ENCODE data around the gene BTBD9. TPM values are rescaled to one million over a fixed set of nuclear protein-coding genes. Genes with fewer than 3 reads are reported as not detected.
A peak's percentile ranks its signal among the peaks of the same experiment; 100 is the strongest.
"Not testable (repeated sequence)": the region's sequence is repeated elsewhere in the genome, so short reads cannot be mapped to it uniquely, and the experiment has no call there.

The BTBD9 gene
- total RNA-seq, 2 experiments from 2014 or later, result 6.8 to 7.0 TPM

DNA sequence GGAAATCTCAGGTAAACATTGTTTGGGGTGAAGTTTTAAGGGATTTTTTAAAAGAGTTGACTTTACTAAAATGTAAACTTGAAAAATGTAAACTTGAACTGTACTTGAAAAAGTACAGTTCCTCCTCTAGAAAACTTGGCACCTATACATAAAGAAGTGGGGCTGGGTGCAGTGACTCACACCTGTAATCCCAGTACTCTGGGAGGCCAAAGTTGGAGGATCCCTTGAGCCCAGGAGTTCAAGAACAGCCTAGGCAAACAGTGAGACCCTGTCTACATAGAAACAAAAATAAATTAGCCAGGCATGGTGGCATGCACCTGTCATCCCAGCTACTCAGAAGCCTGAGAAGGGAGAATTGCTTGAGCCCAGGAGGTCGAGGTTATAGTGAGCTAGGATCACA is 7.2 kb downstream of the BTBD9 start:
- no peak for DNase-seq
- H3K4me3 Mint-ChIP-seq, result no peak overlapping the region
- peaks cover 1% of the 10 kb centered on the region for H3K9me3 Mint-ChIP-seq
- H3K36me3 Mint-ChIP-seq, result peaks cover 5% of the 10 kb centered on the region
- H3K27me3 Mint-ChIP-seq, result no peaks in the 10 kb centered on the region
- H3K4me1 Mint-ChIP-seq, result peaks cover 36% of the 10 kb centered on the region
- no peak overlapping the region for H3K27ac Mint-ChIP-seq

DNA sequence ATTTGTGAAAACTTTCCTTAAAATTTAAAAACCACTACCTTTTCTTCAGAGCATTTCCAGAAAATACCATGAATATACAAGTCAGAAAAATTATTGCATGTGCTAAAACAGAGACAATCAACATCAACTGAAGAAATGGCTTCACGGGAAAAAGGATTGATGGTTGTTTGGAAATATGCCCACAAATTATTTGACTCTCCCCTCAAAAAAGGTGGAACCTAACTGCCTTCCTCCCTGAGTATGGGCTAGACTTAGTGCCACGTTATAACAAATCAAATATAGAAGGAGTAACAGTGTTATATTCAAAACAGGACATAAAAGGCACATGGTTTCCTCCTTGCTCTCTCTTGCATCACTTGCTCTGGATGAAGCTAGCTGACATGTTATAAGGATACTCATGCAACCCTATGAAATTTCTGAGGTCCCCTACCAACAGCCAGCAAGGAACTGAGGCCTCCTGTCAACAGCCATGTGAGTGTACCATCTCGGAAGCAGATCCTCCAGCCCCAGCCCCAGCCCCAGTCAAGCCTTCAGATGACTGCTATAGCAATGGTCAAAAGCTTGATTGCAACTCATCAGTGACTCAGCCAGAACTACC is 8.4 kb downstream of the BTBD9 start:
- no peak overlapping the region for H3K27ac Mint-ChIP-seq
- H3K36me3 Mint-ChIP-seq, result peaks cover 5% of the 10 kb centered on the region
- peaks cover 1% of the 10 kb centered on the region for H3K9me3 Mint-ChIP-seq
- H3K4me1 Mint-ChIP-seq, result peaks cover 29% of the 10 kb centered on the region
- DNase-seq, result no peak
- no peak overlapping the region for H3K4me3 Mint-ChIP-seq
- no peaks in the 10 kb centered on the region for H3K27me3 Mint-ChIP-seq

DNA sequence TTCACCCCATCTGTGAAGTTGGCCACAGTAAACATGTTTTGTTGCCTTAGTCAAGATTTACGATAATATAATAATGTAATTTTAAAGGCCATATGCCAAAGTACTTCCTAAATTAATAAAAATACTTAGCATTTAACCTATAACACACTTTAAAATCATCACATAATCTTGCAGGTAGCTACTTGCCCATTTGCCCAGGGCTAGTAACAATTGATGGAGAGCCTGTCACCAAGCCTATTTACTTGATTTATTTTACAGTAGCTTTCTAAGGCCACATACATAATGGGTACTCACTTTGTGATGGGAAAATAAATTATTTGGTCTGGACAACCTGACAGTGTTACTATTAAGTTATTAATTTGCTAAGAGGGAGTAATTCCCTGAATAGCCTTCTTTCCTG is 14.5 kb downstream of the BTBD9 start:
- Mint-ChIP-seq H3K27me3 (no peaks in the 10 kb centered on the region), H3K9me3 (no peaks in the 10 kb centered on the region), H3K4me1 (peaks cover 13% of the 10 kb centered on the region), H3K27ac (no peak overlapping the region), H3K4me3 (no peak overlapping the region), H3K36me3 (no peaks in the 10 kb centered on the region)
- no peak for DNase-seq

DNA sequence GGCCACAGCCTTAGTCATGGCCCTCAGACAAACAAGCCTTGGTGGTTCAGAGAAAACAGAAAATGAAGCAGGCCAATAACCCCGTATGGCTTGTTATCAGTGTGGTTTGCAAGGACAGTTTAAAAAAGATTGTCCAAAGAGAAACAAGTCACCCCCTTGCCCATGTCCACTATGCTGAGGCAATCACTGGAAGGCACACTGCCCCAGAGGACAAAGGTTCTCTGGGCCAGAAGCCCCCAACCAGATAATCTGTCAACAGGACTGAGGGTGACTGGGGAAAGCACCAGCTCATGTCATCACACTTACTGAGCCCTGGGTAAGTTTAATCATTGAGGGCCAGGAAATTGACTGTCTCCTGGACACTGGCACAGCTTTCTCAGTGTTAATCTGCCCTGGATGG is 20.4 kb downstream of the BTBD9 start:
- H3K36me3 Mint-ChIP-seq, H3K27me3 Mint-ChIP-seq, H3K4me3 Mint-ChIP-seq, H3K27ac Mint-ChIP-seq, H3K4me1 Mint-ChIP-seq, H3K9me3 Mint-ChIP-seq, DNase-seq: not testable (repeated sequence)

DNA sequence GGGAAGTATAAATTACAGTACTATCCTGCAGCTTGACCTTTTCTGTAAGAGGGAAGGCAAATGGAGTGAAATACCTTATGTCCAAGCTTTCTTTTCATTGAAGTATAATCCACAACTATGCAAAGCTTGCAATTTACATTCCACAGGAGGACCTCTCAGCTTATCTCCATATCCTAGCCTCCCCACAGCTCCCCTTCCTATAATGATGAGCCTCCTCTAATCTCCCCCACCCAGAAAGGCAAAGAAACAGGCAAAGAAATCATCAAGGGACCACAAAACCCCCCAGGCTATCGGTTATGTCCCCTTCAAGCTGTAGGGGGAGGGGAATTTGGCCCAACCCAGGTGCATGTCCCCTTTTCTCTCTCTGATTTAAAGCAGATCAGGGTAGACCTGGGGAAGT is 21.4 kb downstream of the BTBD9 start:
- not testable (repeated sequence) for H3K4me1 Mint-ChIP-seq, H3K4me3 Mint-ChIP-seq, H3K27me3 Mint-ChIP-seq, H3K27ac Mint-ChIP-seq, H3K36me3 Mint-ChIP-seq, H3K9me3 Mint-ChIP-seq, DNase-seq

DNA sequence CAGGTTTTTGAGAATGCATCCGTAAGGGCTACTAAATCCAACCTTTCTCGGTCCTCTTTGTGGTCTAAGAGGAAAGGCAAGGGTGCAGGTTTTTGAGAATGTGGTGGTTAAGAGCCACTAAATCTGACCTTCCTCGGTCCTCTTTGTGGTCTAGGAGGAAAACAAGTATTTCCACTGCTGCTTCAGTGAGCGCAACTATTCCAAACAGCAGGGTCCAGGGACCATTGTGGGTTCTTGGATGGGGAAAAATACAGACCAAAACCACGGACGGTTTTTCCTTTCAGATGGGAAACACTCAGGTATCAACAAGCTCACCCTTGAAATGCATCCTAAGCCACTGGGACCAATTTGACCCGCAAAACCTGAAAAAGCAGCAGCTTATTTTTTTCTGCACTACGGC is 21.9 kb downstream of the BTBD9 start:
- Mint-ChIP-seq H3K4me3 (no peak overlapping the region), H3K4me1 (no peaks in the 10 kb centered on the region), H3K36me3 (no peaks in the 10 kb centered on the region), H3K27me3 (no peaks in the 10 kb centered on the region), H3K9me3 (no peaks in the 10 kb centered on the region), H3K27ac (no peak overlapping the region)
- DNase-seq, result no peak

DNA sequence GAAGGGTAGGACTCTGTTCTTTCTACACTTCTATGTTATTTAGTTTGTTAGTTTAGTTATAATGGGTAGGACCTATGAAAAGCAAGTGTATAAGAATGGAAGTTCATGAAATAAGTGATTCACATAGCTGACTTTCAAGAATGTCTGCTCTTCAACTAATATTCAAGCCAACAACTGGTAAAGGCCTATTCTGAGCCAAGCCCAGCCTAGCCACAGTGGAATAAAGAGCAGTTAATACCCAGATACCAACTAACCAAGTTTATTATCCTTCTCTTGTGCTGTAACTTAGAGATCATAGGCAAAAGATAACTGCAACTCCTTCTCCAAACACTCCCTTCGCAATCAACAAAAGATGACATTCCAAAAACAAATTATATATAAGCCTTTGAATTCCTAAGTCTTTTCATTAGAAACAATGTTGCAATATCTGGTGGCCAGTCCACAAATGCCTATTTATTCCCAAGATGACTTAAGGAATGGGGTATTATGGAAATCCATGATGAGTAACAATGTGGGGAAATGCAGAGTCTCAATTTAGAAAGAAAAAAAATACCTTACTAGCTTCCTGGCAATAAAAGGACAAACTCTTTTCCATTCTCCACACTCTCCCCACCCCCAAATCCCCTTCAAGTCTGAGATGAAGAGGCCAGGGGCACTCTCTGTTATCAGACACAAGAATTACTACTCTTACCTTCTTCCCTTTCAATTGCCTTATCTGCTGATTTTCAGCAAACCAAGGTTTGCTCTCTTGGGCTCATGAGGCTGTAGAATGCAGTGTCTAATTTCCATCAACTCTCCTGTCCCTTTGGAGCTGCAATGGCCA is 27.4 kb downstream of the BTBD9 start:
- no peaks in the 10 kb centered on the region for H3K27me3 Mint-ChIP-seq
- no peak for DNase-seq
- peaks cover 11% of the 10 kb centered on the region for H3K4me1 Mint-ChIP-seq
- no peaks in the 10 kb centered on the region for H3K9me3 Mint-ChIP-seq
- H3K4me3 Mint-ChIP-seq, result no peak overlapping the region
- no peaks in the 10 kb centered on the region for H3K36me3 Mint-ChIP-seq
- no peak overlapping the region for H3K27ac Mint-ChIP-seq

DNA sequence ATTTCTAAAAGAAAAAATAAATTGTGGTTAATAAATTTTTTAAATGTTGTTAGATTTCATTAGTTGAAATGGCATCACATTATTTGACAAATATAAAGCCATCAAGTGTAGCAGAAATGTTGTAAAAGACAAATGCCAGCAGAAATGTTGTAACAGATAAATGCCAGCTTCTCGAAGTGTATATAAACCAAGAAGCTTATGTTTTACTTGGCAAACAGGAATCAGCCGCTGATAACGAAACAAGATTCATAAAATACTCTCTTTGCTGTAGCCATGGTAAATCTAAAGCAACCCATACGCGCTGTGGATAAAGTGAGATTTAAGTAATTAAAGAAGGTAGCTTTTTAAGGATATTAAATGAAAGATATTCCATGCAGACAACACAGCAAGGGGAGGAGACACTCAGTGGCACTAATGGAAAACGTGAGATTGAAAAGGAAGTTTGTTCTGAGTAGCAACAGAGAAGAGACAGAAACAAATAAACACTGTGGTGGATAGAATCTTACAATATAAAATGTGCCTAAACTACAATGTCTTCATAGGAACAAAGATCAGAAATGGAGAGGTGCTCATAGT is 29.6 kb downstream of the BTBD9 start:
- H3K27ac Mint-ChIP-seq, result no peak overlapping the region
- no peaks in the 10 kb centered on the region for H3K9me3 Mint-ChIP-seq
- no peak overlapping the region for H3K4me3 Mint-ChIP-seq
- DNase-seq, result no peak
- H3K27me3 Mint-ChIP-seq, result no peaks in the 10 kb centered on the region
- peaks cover 11% of the 10 kb centered on the region for H3K4me1 Mint-ChIP-seq
- peaks cover 2% of the 10 kb centered on the region for H3K36me3 Mint-ChIP-seq

GRCh38 chr6:38604700-38605099 is 35.0 kb downstream of the BTBD9 start:
- H3K4me1 Mint-ChIP-seq, result peaks cover 14% of the 10 kb centered on the region
- no peak overlapping the region for H3K27ac Mint-ChIP-seq
- H3K9me3 Mint-ChIP-seq, result no peaks in the 10 kb centered on the region
- H3K27me3 Mint-ChIP-seq, result no peaks in the 10 kb centered on the region
- DNase-seq, result no peak
- peaks cover 2% of the 10 kb centered on the region for H3K36me3 Mint-ChIP-seq
- H3K4me3 Mint-ChIP-seq, result no peak overlapping the region

DNA sequence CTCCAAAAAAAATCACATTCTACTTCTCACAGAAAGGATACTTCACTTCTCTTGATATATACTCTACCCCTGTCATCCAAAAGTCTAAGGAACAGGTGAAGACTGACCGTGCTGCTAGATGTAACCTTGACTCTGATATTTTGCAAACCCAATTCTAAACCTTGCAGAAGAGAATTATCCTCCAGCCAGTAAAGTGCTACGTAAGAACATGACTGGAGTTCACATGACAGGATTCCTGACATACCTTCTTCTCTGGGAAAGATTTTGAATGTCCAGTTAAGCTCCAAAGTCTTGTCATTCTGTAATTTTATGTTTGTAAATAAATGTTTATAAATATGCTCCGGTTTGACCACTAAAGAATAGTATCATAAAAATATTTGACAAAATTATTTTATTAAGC is 35.8 kb downstream of the BTBD9 start:
- H3K36me3 Mint-ChIP-seq, result peaks cover 2% of the 10 kb centered on the region

GRCh38 chr6:38603496-38603895 is 36.2 kb downstream of the BTBD9 start:
- peaks cover 2% of the 10 kb centered on the region for H3K36me3 Mint-ChIP-seq
- peaks cover 10% of the 10 kb centered on the region for H3K4me1 Mint-ChIP-seq
- no peak overlapping the region for H3K27ac Mint-ChIP-seq
- no peak overlapping the region for H3K4me3 Mint-ChIP-seq
- H3K27me3 Mint-ChIP-seq, result no peaks in the 10 kb centered on the region
- no peaks in the 10 kb centered on the region for H3K9me3 Mint-ChIP-seq
- DNase-seq, result no peak

More for the DNA sequence above, 35.8 kb downstream of the BTBD9 start:
- no peaks in the 10 kb centered on the region for H3K9me3 Mint-ChIP-seq
- H3K4me1 Mint-ChIP-seq, result peaks cover 14% of the 10 kb centered on the region
- H3K27me3 Mint-ChIP-seq, result no peaks in the 10 kb centered on the region
- no peak overlapping the region for H3K27ac Mint-ChIP-seq
- no peak overlapping the region for H3K4me3 Mint-ChIP-seq
- no peak for DNase-seq

DNA sequence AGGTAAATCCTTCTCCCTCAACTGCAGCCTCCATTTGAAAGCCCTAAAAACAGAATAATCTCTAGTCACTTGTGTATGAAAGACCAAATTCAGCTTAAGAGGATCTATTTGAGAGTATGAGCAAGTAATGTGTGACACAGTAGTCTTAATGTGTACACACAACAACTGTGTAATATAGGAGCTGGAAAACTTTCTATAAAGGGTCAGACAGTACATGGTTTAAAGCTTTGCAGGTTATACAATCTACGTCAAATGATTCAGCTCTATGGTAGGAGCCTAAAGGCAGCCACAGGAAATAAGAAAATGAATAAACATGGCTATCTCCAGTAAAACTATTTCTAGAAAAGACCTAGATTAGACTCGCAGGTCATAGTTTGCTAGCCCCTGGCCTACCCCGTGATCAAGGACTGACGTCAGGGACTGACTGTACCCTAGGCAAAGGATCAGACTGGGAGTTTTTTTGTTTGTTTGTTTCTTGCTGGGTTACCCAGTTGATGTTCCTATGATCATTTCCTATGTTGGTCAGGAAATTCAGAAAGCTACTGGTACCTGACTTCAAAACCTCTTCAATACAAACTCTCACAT is 39.7 kb downstream of the BTBD9 start:
- no peak for DNase-seq
- H3K36me3 Mint-ChIP-seq, result no peaks in the 10 kb centered on the region
- H3K9me3 Mint-ChIP-seq, result no peaks in the 10 kb centered on the region
- no peaks in the 10 kb centered on the region for H3K27me3 Mint-ChIP-seq
- no peak overlapping the region for H3K4me3 Mint-ChIP-seq
- H3K4me1 Mint-ChIP-seq, result peaks cover 8% of the 10 kb centered on the region
- H3K27ac Mint-ChIP-seq, result no peak overlapping the region

DNA sequence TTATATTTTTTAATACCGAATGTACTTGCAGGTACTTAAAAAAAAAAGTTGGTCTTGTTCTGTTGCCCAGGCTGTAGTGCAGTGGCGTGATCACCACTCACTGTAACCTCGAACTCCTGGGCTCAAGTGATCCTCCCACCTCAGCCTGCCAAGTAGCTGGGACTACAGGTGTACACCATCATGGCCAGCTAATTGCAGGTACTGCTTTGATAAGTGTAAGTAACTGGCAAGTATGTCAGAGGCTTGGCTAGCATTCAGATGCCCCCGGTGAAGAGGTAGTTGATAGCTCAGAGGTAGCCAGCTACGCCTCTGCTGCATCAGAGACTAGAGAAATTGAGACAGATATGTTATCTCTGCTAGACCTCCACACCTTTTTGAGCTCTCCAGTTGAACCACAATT is 40.5 kb downstream of the BTBD9 start:
- no peak for DNase-seq
- Mint-ChIP-seq H3K9me3 (no peaks in the 10 kb centered on the region), H3K27ac (no peak overlapping the region), H3K36me3 (no peaks in the 10 kb centered on the region), H3K27me3 (no peaks in the 10 kb centered on the region), H3K4me1 (peaks cover 6% of the 10 kb centered on the region), H3K4me3 (no peak overlapping the region)

DNA sequence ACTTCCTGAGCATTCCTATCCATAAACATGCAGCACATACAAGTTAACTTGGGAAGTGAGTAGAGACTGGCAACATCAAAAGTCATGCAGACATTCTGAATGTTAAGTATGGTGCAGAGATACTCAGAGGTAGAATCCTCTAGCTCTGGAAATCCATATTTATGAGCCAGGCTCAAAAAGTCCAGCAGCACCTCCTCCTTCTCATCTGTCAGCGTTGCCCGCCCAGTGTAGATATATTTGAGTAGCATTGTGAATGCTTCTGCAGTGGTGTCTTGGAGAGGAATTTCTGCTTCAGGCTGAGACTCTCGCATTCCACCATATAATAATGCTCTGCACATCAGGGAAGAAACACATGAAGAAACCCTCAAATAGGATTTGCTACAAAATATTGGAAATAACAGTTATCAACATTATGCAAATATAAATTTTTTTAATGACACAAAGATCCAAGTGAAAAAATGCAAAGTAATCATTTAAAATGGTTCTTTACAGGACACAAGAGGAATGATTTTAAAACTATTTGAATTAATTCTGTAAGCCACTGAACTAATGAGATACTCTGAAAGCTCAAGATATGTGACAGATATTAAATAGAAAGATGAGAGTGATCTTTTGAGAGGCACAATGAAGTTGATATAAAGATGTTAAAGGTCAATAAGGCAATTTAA is 45.6 kb downstream of the BTBD9 start:
- Mint-ChIP-seq H3K27me3 (no peaks in the 10 kb centered on the region), H3K36me3 (peaks cover 3% of the 10 kb centered on the region), H3K27ac (no peak overlapping the region), H3K4me1 (peaks cover 7% of the 10 kb centered on the region), H3K4me3 (no peak overlapping the region), H3K9me3 (no peaks in the 10 kb centered on the region)
- no peak for DNase-seq

DNA sequence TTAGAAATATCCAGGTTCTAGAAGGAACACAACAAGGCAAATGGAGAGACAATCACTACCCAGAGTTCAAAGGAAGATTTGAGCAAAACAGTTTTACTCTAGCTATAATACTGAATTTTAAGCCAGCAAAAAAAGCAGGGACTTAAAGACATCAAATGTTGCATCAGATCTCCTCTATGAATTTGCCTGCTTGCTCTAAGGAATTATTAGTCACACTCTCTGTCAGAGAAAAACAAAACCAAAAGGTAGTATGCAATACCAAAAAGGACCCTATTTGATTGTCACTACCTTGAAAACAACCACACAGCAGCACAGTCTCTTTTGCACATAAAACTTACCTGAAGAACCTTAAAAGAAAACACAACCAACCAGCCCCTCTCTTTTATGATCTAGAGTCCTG is 46.3 kb downstream of the BTBD9 start:
- H3K4me3 Mint-ChIP-seq, result no peak overlapping the region
- H3K27ac Mint-ChIP-seq, result peak overlapping the region; percentile 85
- peaks cover 3% of the 10 kb centered on the region for H3K36me3 Mint-ChIP-seq
- no peak for DNase-seq
- H3K9me3 Mint-ChIP-seq, result no peaks in the 10 kb centered on the region
- peaks cover 7% of the 10 kb centered on the region for H3K4me1 Mint-ChIP-seq
- no peaks in the 10 kb centered on the region for H3K27me3 Mint-ChIP-seq
